ENCODE measurements around the gene YBX3. TPM values are rescaled to one million over a fixed set of nuclear protein-coding genes. Genes with fewer than 3 reads are reported as not detected.

The YBX3 gene
- polyA plus RNA-seq, 1 of the 3 experiments (the other 2 are of a cell fraction): 22.4 TPM

DNA sequence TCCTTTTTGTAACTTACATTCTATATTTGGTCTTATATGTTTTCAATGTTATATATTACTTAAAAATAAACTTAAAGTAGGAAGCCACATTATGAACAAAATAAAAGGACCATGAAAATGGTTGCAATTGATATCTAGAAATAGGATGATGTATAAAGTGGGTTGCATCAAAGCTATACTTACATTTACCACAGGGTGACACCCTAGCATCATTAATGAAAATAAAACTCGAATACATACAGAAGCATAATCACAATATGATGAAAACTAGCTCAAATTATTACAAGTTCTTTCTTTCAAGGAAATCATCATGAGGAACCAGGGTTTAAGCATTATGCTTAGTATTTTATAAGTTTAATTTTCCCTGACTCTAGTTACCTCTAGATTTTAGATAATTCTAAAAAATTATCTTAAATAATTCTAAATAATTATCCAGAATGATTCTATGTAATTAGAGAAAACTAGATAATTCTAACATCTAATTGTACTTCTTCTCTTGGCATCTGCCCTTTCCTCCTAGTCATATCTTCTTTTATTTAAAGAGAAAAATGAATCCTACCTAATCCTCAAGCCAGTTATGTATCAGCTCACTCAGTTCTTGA lies 48.1 kb upstream of the YBX3 start:
- H3F3A ChIP-seq (replicated peaks; ENCODE audit: insufficient read depth): no peaks in the 10 kb centered on the region
- H3K9me2 ChIP-seq: no peaks in the 10 kb centered on the region
- peaks cover 25% of the 10 kb centered on the region; the same call in 1 of the 2 replicates for H3K27me3 ChIP-seq (ENCODE audit: insufficient read depth)
- no peaks in the 10 kb centered on the region for H4K20me1 ChIP-seq (ENCODE audit: insufficient read depth)
- CTCF ChIA-PET: interaction anchor here (0.5 to 12.5 kb wide), 22 partner anchors 9 to 735 kb away, joined by 3 to 138 read pairs (median 4); no protein-coding TSS in a partner anchor
- H2AFZ ChIP-seq (ENCODE audit: low read depth): no peak overlapping the region
- H3K36me3 ChIP-seq (replicated peaks in 1 of 2; ENCODE audit: control insufficient read depth in 1 of 2, insufficient read depth in 2 of 2, low read length in 1 of 2): no peaks in the 10 kb centered on the region
- no peak overlapping the region for H3K27ac ChIP-seq (ENCODE audit: low read depth in 2 of 2, low read length in 1 of 2)
- TF ChIP-seq ELF1 (IDR thresholded peaks at IDR 0.05) (no peak), POLR2AphosphoS5 (IDR thresholded peaks at IDR 0.05; ENCODE audit: low read depth, low read length) (no peak), SMC3 (IDR thresholded peaks at IDR 0.05; ENCODE audit: low read depth, low read length) (peak; percentile 76), TCF12 (IDR thresholded peaks at IDR 0.05) (no peak), RAD21 (IDR thresholded peaks at IDR 0.05; ENCODE audit: low read length) (peak; percentile 87), YY1 (IDR thresholded peaks at IDR 0.05; ENCODE audit: low read depth) (no peak)
- TF ChIP-seq, protein P1, sequence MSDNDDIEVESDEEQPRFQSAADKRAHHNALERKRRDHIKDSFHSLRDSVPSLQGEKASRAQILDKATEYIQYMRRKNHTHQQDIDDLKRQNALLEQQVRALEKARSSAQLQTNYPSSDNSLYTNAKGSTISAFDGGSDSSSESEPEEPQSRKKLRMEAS (IDR thresholded peaks at IDR 0.05; ENCODE audit: low read depth): no peak
- TF ChIP-seq, protein P2, sequence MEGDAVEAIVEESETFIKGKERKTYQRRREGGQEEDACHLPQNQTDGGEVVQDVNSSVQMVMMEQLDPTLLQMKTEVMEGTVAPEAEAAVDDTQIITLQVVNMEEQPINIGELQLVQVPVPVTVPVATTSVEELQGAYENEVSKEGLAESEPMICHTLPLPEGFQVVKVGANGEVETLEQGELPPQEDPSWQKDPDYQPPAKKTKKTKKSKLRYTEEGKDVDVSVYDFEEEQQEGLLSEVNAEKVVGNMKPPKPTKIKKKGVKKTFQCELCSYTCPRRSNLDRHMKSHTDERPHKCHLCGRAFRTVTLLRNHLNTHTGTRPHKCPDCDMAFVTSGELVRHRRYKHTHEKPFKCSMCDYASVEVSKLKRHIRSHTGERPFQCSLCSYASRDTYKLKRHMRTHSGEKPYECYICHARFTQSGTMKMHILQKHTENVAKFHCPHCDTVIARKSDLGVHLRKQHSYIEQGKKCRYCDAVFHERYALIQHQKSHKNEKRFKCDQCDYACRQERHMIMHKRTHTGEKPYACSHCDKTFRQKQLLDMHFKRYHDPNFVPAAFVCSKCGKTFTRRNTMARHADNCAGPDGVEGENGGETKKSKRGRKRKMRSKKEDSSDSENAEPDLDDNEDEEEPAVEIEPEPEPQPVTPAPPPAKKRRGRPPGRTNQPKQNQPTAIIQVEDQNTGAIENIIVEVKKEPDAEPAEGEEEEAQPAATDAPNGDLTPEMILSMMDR (IDR thresholded peaks at IDR 0.05): peak; percentile 78
- POLR2A ChIA-PET: interaction anchor here (1.0 kb wide), 1 partner anchor 400 kb away, joined by 3 read pairs; no protein-coding TSS in a partner anchor
- H3K9ac ChIP-seq: no peak overlapping the region
- H3K9me3 ChIP-seq: no peaks in the 10 kb centered on the region
- no peak overlapping the region for H3K4me3 ChIP-seq (ENCODE audit: low read depth in 2 of 2, low read length in 1 of 2)
- no peaks in the 10 kb centered on the region for H3K4me1 ChIP-seq (ENCODE audit: control insufficient read depth in 1 of 2, insufficient read depth in 2 of 2, low read depth in 1 of 2, low read length in 1 of 2)
- no peak overlapping the region for H3K4me2 ChIP-seq
- WGBS (ENCODE audit: low lambda C conversion rate): 4% methylated on average over 1 of the region's 1 CpG
- peak; percentile 22 for DNase-seq
- no peaks in the 10 kb centered on the region for H3K79me2 ChIP-seq (ENCODE audit: insufficient read depth)

DNA sequence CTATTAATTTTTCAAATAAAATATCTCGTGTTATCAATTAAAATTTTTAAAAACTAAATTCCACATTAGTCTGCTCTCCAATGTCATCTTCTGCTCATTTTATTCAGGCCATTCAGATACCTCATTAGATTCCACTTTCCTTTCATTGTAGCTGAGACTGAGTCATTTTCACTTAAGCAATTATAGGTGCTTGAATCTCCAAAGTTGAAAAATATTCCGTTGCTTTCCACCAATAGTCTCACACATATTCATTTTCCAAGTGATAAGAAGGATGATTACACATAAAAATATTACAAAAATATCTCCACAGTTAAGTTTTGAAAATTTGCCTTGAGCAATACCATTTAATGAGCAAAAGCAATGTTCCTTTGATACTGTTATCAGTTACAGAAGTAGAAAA lies 36.5 kb upstream of the YBX3 start:
- no peaks in the 10 kb centered on the region for H3K36me3 ChIP-seq (replicated peaks in 1 of 2; ENCODE audit: control insufficient read depth in 1 of 2, insufficient read depth in 2 of 2, low read length in 1 of 2)
- H3K4me2 ChIP-seq: no peak overlapping the region
- no peaks in the 10 kb centered on the region for H3K79me2 ChIP-seq (ENCODE audit: insufficient read depth)
- H4K20me1 ChIP-seq (ENCODE audit: insufficient read depth): no peaks in the 10 kb centered on the region
- no peak overlapping the region for H2AFZ ChIP-seq (ENCODE audit: low read depth)
- H3K9me2 ChIP-seq: no peaks in the 10 kb centered on the region
- DNase-seq: no peak
- H3K4me3 ChIP-seq (ENCODE audit: low read depth in 2 of 2, low read length in 1 of 2): no peak overlapping the region
- CTCF ChIA-PET: interaction anchor here (1.1 to 3.1 kb wide), 4 partner anchors 10 to 440 kb away, joined by 5 to 10 read pairs (median 6); no protein-coding TSS in a partner anchor
- 0% methylated on average over 2 of the region's 2 CpGs for WGBS (ENCODE audit: low lambda C conversion rate)
- H3K4me1 ChIP-seq (ENCODE audit: control insufficient read depth in 1 of 2, insufficient read depth in 2 of 2, low read depth in 1 of 2, low read length in 1 of 2): no peaks in the 10 kb centered on the region
- POLR2A ChIA-PET: no interaction called here
- H3F3A ChIP-seq (replicated peaks; ENCODE audit: insufficient read depth): no peaks in the 10 kb centered on the region
- H3K9me3 ChIP-seq: 0 out of 2 replicates have a peak, but pooled peaks cover 6% of the 10 kb centered on the region
- H3K9ac ChIP-seq: no peak overlapping the region
- no peaks in the 10 kb centered on the region for H3K27me3 ChIP-seq (ENCODE audit: insufficient read depth)
- no peak overlapping the region for H3K27ac ChIP-seq (ENCODE audit: low read depth in 2 of 2, low read length in 1 of 2)
- TF ChIP-seq TEAD4 (IDR thresholded peaks at IDR 0.05; ENCODE audit: borderline replicate concordance, insufficient read depth): no peak
- TF ChIP-seq CHD2 (IDR thresholded peaks at IDR 0.05; ENCODE audit: low read length, partially characterized antibody): no peak
- TF ChIP-seq, protein P2 (IDR thresholded peaks at IDR 0.05): no peak
- no peak for TF ChIP-seq GABPA (IDR thresholded peaks at IDR 0.05; ENCODE audit: low read depth)
- TF ChIP-seq PBX3 (IDR thresholded peaks at IDR 0.05): no peak
- TF ChIP-seq TCF12 (IDR thresholded peaks at IDR 0.05): no peak
- no peak for TF ChIP-seq FOXJ3 (CRISPR knock-in tag; IDR thresholded peaks at IDR 0.05)
- TF ChIP-seq MXI1 (IDR thresholded peaks at IDR 0.05; ENCODE audit: low read depth, low read length): no peak
- no peak for TF ChIP-seq MEF2A (IDR thresholded peaks at IDR 0.05; ENCODE audit: borderline replicate concordance, low read depth)
- TF ChIP-seq USF2 (IDR thresholded peaks at IDR 0.05; ENCODE audit: borderline replicate concordance, low read depth, low read length): no peak
- TF ChIP-seq RFX5 (IDR thresholded peaks at IDR 0.05; ENCODE audit: low read length): no peak
- no peak for TF ChIP-seq ZBTB33 (IDR thresholded peaks at IDR 0.05; ENCODE audit: borderline replicate concordance, low read depth)
- TF ChIP-seq, protein P1 (IDR thresholded peaks at IDR 0.05; ENCODE audit: low read depth): no peak
- TF ChIP-seq RXRA (IDR thresholded peaks at IDR 0.05; ENCODE audit: borderline replicate concordance, low read depth): no peak
